Measurements from ENCODE around the gene EXOC4. TPM values are rescaled to one million over a fixed set of nuclear protein-coding genes. Genes with fewer than 3 reads are reported as not detected.

The EXOC4 gene
- total and polyA plus RNA-seq, 2 of the 8 experiments (the other 6 are each of a cell fraction or from before 2014, with no cell fraction given): 27.0 to 67.3 TPM

GRCh38 chr7:133887459-133887858, 634.6 kb downstream of the EXOC4 start:
- FAIRE-seq: no peak
- CTCF ChIA-PET (ENCODE audit: partially characterized antibody): no interaction called here
- H3K36me3 ChIP-seq (ENCODE audit: control insufficient read depth in 2 of 4, insufficient read depth in 4 of 4, low read length in 3 of 4): no peaks in the 10 kb centered on the region

More at GRCh38 chr7:133887459-133887858, 634.6 kb downstream of the EXOC4 start:
- Histone ChIP-seq H2AK5ac (ENCODE audit: low read depth, low read length) (no peak overlapping the region), H4K8ac (ENCODE audit: extremely low read depth, insufficient read depth, low read length) (no peak overlapping the region), H4K20me1 (replicated peaks in 1 of 2; ENCODE audit: control insufficient read depth in 1 of 2, insufficient read depth in 2 of 2, low read length in 2 of 2) (no peaks in the 10 kb centered on the region), H2BK15ac (ENCODE audit: low read length) (no peak overlapping the region), H3K79me1 (ENCODE audit: low read depth, low read length) (no peaks in the 10 kb centered on the region), H2AFZ (ENCODE audit: low read length) (no peak overlapping the region), H3K4me1 (replicated peaks in 1 of 4; ENCODE audit: control insufficient read depth in 3 of 4, insufficient read depth in 4 of 4, low read length in 3 of 4) (no peaks in the 10 kb centered on the region), H3K23ac (ENCODE audit: insufficient read length) (no peak overlapping the region), H3K14ac (ENCODE audit: insufficient read length) (no peak overlapping the region), H3K4me2 (ENCODE audit: insufficient read depth in 1 of 2, low read depth in 2 of 2, low read length in 2 of 2) (no peak overlapping the region), H3K56ac (replicated peaks; ENCODE audit: insufficient read length, low read depth, low read length) (no peak overlapping the region), H3K79me2 (ENCODE audit: control insufficient read depth in 1 of 2, insufficient read depth in 2 of 2, low read length in 2 of 2) (no peaks in the 10 kb centered on the region), H4K5ac (ENCODE audit: insufficient read length, low read depth, low read length) (no peak overlapping the region), H2BK120ac (replicated peaks; ENCODE audit: low read depth, low read length) (no peak overlapping the region), H3K9me3 (ENCODE audit: insufficient read depth in 2 of 2, low read depth in 1 of 2, low read length in 1 of 2) (no peaks in the 10 kb centered on the region), H4K91ac (replicated peaks; ENCODE audit: insufficient read length, low read length) (no peak overlapping the region), H3K27me3 (replicated peaks in 1 of 4; ENCODE audit: control insufficient read depth in 3 of 4, extremely low read depth in 1 of 4, insufficient read depth in 3 of 4, low read length in 3 of 4) (no peaks in the 10 kb centered on the region), H3K27ac (ENCODE audit: low read depth, low read length) (no peak overlapping the region), H2BK20ac (ENCODE audit: low read length) (no peak overlapping the region), H2BK5ac (ENCODE audit: low read depth, low read length) (no peak overlapping the region), H3K4me3 (ENCODE audit: extremely low read depth in 1 of 4, insufficient read depth in 2 of 4, low read depth in 3 of 4, low read length in 4 of 4) (no peak overlapping the region), H3K9ac (replicated peaks in 1 of 4; ENCODE audit: extremely low read depth in 1 of 4, low read depth in 3 of 4, low read length in 3 of 4) (no peak overlapping the region), H2BK12ac (ENCODE audit: low read depth, low read length) (no peak overlapping the region), H3K4ac (replicated peaks; ENCODE audit: insufficient read length, low read depth, low read length) (no peak overlapping the region), H3K18ac (ENCODE audit: extremely low read depth, low read length) (no peak overlapping the region), H3K23me2 (ENCODE audit: low read depth, low read length) (no peaks in the 10 kb centered on the region)
- POLR2A ChIA-PET (ENCODE audit: partially characterized antibody): no interaction called here
- WGBS, 2 experiments (ENCODE audit: extremely low coverage in 1 of 2, insufficient coverage in 1 of 2, insufficient read length in 1 of 2, insufficient replicate concordance in 2 of 2, low coverage in 1 of 2, low lambda C conversion rate in 2 of 2, missing lambda C conversion rate in 1 of 2): 90% methylated on average over 2 of the region's 2 CpGs; no CpG with 5 or more reads in 1 of the 2 experiments
- TF ChIP-seq SAP30 (IDR thresholded peaks at IDR 0.05; ENCODE audit: insufficient read depth, insufficient replicate concordance, low read length): no peak
- no peak for DNase-seq (ENCODE audit: low read depth in 1 of 2, low spot score in 2 of 2)
